ENCODE measurements around the gene RSPH9.
"Not testable (repeated sequence)": the region's sequence is repeated elsewhere in the genome, so short reads cannot be mapped to it uniquely, and the experiment has no call there.

Gene RSPH9

DNA sequence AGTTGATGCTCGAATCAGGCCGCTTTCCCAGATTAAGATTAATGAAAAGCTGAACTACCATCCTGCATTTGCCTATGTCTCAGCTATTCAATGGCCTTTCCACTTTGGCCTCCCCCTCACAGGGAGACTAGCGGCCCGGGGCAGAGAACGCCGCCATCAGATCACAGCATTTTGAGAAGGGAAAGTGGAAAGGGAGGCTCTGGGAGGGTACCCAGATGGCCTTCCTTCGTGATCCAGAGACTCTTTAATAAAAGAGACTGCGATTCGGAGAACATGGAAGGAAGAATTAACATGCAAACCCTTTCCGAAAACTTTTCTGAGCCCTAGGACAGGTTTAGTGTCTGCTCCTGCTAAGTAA is 42.2 kb downstream of the RSPH9 start:
- no peak for DNase-seq (ENCODE audit: low read depth)

DNA sequence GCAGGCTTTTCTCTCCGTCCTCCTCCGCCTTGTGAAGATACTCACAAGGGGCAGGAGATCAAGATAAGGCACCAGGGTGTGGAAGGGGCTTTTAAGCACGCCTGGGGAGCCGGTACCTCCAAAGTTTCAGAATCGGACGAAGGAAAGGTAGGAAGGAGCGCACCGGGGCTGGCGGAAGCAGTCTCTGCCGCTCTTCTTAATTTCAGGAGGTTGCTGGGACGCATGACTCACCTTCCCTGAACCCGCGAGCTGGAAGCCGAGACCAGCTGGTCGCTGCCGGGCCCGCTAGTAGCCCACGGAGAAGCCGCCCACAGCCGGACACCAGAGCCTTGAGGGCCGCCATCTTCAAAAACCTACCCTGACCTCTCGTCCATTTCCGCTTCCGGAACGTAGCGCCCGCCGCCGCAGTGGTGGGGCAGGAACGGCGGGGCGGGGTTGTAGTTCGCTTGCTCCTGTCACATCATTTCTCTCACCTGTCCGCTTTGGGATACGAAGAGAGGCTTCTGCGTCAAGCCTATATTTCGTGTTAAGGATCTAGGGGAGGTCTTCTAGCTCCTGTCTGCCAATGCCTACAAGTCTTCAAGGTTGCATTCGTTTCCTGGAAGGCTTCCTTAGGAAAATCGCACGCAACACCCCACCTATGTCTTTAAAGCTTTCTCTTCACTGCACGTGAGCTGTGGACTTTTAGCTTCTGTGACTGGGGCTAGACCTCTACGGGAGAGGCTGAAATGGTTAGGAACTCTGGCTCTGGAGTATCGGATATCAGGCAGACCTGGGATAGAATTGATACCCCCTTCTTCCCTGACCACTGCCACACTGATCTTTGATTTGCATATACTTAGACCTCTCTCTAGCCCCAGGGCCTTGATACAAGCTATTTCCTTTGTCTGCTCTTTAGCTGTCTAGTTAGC is 42.9 kb downstream of the RSPH9 start, which contains the start of gene MRPS18A:
Gene MRPS18A (minus strand): TSS at position 355 of the 911 bp plus-strand sequence. CDS start 12 bp downstream, at position 343.
- peak; percentile 80 for DNase-seq (ENCODE audit: low read depth)

DNA sequence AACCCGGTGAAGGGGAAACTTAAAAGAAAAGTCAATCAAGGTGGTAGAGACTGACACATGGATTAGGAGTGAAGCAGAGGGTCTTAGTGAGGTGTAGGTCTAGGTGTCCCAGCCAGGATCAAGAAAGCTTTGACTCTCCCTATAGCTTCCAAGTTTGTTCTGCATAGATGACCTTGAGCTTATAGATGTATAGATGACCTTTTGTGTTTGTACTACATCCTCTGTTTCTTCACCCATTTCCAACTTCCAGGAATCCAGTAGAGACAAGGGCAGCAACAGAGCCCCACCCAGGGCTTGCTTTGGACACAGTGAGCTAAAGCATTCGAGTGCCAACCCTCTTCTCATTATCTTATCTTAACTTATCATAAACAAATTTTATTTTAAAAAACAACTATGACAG is 44.6 kb downstream of the RSPH9 start:
- no peak for DNase-seq (ENCODE audit: low read depth)

DNA sequence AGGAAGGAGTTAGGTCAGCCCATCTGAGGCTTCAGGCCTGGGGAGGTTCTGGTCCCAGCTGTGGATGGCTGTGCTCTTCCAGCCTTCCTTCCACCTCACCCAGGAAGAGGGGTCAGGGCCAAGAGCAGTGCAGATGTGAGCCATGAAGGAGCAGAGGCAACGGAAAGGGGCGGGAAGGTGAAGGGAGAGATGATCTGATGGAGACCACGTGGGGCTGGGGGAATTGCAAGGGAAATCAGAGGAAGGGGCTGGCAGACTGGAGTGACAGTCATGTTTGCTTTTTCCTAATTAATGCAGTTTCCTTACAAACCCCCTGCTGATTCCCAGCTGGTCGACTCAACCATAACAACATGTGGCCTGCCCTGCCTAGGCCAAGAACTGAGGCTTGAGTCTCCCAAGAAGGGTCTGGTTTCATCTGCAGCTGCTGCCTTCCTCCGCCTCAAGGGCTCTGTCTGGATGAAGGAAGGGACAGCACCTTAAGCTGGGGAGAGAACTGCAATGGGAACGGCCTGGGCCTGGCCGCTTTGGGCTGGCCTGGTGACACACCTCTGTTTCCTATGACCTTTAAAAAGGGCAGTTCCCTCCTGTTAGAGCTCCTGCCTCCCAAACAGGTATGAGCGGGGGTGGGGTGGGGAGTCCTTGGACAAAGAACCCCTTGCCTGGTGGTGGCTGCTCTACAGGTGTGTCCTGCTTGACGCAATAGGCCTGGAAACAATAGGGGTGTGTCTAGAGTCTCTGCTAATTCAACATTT is 50.6 kb downstream of the RSPH9 start:
- no peak for DNase-seq (ENCODE audit: low read depth)

DNA sequence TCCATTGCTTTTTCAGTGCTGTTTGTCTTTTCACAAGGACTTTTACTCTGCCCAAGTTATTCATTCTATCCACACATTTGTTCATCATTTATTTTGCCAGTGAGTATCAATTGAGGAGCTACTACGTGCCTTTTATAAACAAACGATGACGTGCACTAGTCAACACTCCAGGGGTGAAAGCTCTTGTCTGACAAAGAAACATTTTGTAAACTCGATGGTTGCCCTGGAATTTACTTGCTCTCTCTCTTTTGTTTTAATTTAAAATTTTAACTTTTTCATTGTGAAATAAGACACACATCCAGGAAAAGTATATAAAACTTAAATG is 51.1 kb downstream of the RSPH9 start:
- no peak for DNase-seq (ENCODE audit: low read depth)

DNA sequence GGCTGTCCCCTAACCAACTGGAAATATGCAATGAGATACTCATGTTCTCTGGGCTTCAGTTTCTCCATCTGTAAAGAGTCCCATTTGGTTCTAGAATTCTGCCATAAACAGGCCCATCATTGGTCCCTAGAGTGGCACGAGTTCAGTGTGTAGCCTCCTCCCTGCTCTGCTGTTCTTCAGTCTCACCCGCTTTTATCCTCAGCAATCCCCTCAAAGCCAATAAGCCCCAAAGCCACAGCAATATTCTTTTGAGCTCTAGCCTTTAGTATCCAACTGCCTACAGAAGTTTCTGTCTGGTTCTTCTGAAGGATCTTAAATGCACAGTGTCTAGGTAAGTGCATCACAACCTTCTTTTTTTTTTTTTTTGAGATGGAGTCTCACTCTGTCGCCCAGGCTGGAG is 52.6 kb downstream of the RSPH9 start:
- DNase-seq (ENCODE audit: low read depth): no peak

DNA sequence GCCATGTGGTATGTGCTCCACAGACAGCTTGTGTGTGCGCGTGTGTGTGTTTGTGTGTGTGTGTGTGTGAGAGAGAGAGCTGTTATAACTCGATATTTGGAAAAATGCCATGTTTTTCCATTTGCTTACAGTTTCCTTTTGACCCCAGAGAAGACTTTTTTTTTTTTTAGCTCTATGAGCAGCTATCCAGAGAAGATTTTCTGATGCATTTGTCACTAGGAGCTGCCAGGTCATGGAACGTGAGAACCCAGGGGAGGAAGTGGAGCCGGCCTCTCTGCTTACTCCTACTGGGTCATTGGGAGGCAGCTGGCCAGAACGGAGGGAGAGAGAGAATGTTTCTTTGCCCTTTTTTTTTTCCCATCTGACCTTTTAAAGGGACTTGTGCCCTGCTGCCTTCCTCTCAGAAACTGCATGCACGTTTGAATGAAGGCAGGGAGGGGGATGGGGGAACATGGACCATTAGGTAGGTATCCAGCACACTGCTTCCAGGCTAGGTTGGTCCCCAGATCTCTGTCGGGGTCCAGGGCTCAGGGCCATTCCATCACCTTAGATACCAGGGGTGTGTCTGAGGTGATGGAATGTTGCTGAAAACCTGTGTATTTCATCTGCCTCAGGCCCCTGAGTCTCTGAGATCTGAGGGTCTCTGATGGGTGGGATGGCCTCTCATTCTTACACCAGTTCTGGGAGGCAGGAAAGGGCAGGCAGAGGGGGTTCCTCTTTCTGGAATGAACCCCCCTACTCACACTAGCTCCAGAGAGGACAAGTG is 53.9 kb downstream of the RSPH9 start:
- DNase-seq (ENCODE audit: low read depth): no peak

DNA sequence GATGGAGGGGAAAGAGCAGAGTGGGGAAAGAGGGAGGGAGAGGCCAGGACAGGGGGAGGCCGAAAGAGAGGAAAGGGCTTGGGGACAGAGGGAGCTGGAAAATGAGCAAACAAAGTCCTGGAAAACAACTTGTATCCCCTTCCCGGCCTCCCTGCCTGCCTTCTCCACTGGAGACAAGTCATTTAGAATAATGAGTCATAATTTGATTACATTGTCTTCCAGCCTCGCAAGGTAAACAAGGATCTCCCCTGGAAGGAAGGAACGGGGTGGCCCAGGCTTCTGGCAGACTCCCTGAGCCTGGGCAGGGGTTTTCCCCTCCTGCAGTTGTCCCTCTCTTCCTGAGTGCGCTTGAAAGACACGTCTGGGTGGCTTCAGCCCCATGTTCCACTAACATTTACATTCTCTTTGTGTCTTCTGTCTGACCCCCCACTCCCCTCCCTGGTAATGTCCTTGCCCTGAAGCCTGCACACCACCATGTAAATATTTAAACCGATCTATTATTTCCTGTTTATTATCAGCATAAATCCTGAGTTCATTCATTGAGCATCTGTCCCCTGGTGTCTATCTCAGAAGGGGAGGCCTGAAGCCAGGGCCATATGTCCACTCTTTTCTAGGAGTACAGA is 54.8 kb downstream of the RSPH9 start:
- no peak for DNase-seq (ENCODE audit: low read depth)

DNA sequence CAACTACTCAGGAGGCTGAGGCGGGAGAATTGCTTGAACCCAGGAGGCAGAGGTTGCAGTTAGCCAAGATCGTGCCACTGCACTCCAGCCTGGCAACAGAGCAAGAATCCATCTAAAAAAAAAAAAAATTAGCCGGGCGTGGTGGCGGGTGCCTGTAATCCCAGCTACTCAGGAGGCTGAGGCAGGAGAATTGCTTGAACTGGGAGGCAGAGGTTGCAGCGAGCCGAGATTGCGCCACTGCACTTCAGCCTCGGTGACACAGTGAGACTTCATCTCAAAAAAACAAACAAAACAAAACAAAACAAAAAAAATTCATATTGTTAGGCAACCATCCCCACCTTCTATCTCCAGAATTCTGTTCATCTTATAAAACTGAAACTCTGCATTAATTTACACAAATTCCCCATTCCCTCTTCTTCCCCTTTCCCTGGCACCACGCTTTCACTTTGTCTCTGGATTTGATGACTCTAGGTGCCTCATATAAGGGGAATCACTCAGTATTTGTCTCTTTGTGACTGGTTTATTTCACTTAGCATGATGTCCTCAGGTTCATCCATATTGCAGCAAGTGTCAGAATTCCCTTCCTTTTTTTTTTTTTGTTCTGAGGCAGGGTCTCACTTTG is 56.2 kb downstream of the RSPH9 start:
- not testable (repeated sequence) for DNase-seq (ENCODE audit: low read depth)

DNA sequence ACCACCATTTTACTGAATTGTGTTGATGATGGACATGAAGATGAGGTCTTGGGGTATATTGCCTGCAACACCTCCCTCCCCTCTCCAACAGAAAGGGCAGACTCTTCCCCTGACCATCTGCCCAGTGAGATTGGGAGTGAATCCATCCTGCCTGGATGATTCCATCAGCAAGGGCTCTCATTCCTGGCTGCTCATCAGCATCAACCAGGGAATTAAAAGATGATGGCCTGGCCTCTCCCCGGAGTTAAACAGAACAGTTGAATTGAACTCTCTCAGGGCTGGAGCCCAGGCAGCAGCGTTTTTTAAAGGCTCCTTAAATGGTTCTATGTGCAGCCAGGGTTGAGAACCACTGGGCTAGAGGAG is 57.3 kb downstream of the RSPH9 start:
- no peak for DNase-seq (ENCODE audit: low read depth)

DNA sequence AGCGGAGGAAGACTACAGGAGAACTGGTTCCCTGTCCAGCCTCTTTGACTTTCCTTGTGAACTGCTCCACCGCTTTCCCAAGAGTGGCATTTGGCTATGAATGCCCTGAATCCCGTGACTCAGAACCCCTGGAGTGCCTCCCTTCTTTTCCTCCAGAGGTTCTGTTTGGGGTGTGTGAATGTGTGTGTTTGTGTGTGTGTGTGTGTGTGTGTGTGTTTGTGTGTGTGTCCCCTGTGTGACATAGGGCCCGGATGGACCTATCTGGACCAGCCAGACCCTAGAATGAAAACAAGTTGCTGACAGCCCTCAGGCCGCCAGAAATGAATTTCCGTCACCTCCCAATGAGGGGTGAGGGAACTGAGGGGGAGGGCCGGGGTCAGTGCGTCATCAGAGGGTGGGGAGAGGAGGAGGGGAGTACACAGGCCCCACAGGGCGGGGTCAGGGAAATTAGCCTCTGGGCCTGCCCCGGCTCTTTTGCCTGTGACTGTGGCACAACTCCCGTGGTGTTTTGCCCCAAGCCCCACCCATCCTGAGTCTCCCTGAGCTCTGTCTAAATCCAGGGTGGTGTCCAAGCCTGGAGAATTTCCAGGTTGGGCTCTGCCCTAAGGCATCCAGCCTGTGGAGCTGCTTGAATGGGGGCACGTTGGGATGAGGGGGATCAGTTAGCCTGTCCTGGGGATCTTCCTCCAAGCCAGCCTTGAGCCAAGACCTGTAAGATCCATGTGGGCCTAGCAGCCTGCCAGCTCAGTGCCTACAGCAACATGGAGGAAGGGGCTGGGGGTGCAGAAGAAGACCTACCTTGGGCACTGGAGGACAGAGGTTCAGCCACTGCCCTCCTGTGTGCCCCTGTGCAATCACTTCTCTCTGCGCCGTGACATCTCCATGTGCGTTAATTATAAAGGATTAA is 58.0 kb downstream of the RSPH9 start:
- no peak for DNase-seq (ENCODE audit: low read depth)

DNA sequence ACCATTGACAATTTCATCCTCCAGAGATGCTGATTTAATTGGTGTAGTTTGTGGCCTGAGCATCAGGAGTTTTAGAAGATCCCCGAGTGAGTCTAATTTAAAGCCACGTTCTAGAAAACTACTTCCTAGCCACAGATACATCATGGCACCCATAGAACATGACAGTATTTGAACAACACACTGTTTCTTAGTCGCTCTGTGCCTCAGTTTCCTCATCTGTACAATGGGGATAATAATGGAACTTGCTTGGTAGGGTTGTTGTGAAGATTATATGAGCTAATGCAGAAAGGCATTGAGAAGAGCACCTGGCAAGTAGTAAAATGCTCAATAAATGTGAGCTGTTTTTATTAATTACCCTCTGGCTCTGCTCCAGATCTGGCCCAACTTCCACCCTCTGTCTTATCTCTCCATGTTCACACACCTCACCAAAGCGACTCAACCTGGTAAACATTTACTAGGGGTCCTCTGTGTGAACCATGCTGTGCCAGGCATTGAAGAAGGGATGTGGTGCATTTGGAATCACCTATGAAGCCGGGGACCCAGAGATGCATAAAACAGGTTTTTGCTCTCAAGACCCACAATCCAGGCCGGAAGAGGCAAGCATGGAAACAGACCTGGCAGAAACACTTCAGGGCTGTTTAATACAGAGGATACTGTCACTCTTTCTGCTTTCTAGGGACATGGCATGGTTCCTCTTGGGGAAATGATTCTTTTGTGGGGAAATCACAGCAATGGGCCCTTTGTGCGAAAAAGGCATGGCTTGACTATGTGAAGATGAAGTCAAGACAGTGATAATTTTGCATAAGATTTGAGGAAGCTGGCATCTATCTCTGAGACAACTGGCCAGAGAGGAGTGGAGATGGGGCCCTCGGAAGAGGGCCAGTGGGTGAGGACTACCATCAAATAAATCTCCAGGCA is 58.9 kb downstream of the RSPH9 start:
- DNase-seq (ENCODE audit: low read depth): no peak

DNA sequence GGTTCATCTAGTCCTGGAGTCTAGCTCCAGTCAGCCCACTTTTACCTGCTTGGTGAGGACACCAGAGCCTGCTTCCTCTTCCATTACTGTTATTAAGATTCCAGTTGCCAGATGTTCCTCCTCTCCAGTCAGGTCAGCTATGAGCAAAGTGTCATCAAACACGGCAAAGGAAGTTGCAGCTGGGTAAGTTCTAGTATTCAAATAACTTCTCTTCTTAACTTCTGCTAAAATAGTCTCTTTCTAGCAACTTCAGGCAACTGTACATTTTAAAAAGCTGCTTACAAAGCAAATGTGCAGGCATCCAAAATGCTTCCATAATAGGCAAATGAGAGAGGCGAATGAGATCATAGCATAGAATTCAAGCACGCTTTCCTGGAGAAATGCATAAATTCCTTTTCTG is 61.2 kb downstream of the RSPH9 start:
- DNase-seq (ENCODE audit: low read depth): no peak

DNA sequence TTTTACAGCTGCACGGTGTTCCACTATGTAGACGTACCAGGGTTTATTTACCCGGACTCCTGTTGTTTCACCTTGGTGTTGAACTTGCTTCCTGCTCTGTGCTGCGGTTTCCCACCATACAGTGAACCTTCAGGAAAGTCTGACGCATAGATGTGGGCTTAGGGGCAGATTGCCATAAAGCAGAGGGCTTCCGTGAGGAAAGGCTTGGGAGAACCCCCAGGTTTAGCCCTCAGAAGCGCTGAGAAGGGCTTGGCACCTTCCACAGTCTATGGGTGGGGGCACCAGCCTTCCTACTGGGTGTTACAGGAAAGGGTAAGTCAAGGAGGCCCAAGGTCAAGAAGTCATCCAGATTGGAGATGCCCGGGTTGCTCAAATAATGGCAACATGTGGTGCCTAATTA is 62.0 kb downstream of the RSPH9 start:
- DNase-seq (ENCODE audit: low read depth): no peak

DNA sequence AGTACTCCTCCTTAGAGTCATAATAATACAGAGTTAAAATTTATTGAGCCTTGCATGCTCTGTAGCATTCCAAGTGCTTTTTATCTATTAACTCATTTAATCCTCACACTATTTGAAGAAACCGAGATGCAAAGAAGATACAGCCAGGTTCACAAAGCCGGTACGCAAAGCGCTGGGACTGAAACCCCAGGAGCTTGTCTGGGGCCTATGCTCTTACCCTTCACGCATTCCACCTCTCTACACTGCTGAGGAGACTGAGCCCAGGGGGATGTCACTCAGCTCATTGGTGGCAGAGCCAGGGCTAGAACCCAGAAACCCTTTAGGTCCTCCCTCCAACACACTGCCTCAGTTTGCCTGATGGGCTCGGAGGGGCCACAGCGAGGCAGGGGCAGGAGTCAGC is 62.4 kb downstream of the RSPH9 start:
- DNase-seq (ENCODE audit: low read depth): no peak

DNA sequence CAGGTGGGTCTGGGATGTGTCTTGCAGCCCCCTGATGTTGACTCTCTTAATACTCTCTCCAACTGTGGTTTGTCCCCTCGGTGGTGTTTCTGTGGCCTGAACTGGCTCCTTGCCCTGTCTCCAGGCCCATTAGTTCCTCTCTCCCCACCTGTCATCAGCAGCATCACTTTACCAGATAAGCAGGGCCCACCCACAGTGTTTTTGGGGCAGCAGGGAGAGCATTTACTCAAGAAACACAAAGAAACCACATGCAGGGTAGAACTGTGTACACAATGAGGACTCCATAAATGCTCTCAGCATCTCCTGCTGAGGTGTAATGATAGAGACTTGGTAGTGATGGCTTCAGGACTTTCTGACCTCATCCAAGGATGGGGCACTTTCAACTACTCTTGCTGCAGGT is 62.9 kb downstream of the RSPH9 start:
- DNase-seq (ENCODE audit: low read depth): no peak

DNA sequence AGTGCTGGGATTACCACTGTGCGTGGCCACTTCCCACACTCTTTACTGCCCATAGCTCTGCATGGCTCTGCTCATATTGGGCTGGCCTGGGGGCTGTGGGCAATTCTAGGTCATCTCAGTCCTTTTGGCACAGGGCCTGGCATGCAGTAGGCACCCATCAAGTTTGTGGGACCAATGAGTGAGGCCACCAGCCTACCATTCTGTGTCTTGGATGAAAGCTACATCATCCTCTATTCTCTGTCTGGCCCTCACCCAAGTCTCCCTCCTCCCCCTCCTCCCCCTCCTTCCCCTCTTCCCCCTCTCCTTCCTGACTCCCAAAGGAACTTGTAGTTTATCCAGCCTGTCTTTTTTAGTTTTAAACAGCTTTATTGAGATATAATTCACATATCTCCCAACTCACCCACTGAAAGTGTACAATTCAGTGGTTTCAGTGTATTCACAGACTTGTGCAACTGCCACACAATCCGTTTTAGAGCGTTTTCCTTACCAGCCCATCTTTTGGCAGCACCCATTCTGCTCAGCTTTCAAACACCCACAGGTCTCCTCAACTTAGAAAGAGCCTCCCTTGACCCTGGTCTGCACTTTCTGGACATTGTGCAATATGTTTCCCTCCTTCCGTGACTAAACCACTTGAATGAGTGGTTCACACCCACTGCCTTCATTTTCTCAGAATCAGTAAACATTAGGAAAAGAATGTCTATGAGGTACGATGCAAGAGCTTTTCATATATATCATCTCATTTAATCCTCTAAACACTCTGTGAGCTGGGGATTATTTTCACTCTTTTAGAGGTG is 64.2 kb downstream of the RSPH9 start:
- no peak for DNase-seq (ENCODE audit: low read depth)

DNA sequence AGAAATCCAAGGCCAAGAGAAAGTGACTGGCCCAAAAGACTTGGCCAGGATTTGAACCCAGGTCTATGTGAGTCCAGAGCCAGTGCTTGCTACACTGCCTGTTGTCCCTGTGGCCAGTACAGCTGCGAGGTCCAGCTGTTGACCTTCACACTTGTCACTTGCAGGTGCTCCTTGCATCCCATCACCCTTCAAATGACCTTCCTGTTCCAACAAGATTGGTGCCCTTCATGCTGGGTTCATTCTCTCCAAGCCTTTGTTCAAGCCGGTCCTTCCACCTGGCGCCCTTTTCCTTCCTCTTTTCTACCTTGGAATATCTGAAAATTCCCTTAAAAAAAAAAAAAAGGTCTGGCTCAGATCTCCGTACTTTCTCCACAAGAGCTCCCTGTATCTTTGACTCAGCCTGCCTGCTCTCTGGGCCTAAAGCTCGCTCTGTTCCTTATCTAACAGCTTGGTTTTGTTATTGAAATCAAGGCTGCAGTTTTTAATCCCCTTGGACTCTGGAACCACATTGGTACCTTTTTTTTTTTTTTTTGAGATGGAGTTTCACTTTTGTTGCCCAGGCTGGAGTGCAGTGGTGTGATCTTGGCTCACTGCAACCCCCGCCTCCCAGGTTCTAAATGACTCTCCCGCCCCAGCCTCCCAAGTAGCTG is 64.9 kb downstream of the RSPH9 start:
- DNase-seq (ENCODE audit: low read depth): no peak
